Fibroblast of the aortic adventitia (primary cell): ENCODE data around the gene JAML. TPM values are rescaled to one million over a fixed set of nuclear protein-coding genes. Genes with fewer than 3 reads are reported as not detected.

Experiments used
- DNase-seq: peaks from one replicate; pipeline ENCODE4 v3.0.0-alpha.2; 2010; ENCODE audit warnings: low read depth
- H3K4me3 ChIP-seq: 2 replicates; pipeline ENCODE4 v1.5.1; 2011; ENCODE audit warnings: low read depth, mild to moderate bottlenecking, control low read depth, low read length, moderate library complexity
- CTCF ChIP-seq: IDR thresholded peaks from 2 replicates; pipeline ENCODE4 v1.5.1; 2011; ENCODE audit warnings: mild to moderate bottlenecking, low read length, control low read depth, inconsistent platforms; ENCODE audit not compliant: insufficient read depth
- total RNA-seq: library from RNA; depleted of rRNA; stranded (reverse); fragments of >200 nt; gene quantifications from 2 replicates; pipeline ENCODE4 v1.2.3, GENCODE V29; 2012; ENCODE audit warnings: low replicate concordance

The JAML gene
- total RNA-seq, 1 donor, result not detected

DNA sequence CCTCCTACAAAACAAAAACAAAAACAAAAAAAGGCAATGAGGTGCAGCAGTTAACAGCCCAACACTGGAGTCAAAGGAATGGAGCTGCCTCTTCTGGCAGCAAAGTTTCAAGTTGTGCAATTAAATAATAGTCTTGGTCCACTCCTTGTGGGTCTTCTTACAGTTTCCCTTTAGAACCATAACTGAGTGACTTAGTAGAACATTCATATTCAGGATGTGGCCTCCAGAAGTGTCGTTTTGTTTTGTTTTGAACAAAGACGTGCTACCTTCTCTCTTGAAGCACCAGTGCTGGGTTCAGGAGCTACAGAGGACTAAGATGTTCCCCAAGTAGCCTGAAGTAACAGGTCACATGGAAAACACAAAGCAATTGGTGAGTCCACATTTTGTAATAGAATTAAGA, 2.0 kb upstream of the JAML start:
- no peak for TF ChIP-seq CTCF
- no peak overlapping the region for H3K4me3 ChIP-seq
- DNase-seq, result no peak

GRCh38 chr11:118226296-118226695, 1.5 kb upstream of the JAML start:
- TF ChIP-seq CTCF, result no peak
- H3K4me3 ChIP-seq, result no peak overlapping the region
- DNase-seq, result peak; percentile 4

DNA sequence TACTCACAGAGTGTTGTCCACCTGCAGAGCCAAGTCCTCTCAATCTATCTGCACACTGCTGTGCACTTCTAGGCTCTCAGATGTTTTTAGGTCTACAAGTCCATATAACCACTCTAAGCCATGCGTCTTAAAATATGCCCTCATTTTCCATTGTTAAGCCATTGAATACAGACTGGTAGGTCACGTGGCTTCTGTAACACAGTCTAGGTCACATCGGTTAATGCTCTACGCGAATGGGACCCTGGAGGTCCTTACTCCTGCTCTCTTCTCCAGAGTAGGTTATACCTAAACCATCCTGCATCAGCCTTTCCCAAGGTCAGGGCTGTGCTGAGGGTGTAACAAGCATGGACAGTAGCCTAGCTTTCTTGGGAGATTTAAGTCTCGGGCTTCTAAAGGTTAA, 819 bp downstream of the JAML start:
- TF ChIP-seq CTCF, result no peak
- no peak overlapping the region for H3K4me3 ChIP-seq
- DNase-seq, result no peak

DNA sequence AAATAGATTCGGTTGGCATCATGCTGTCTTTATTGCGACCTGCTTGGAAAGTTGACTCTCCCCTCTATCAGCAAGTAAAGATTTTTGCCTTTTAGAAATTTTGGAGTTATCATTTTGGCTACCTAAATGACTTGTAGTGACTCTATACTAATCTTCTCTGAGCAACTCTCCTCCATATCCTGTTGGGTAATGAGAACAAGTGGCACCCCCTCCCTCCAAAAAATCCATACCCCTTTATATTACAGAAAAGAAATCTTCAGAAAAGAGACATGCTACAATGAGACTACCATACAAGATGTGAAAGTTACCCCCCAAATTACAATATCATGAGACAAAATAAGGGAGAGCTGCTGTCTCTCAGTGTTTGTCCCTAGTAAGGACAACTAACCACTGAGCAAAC, 1.2 kb downstream of the JAML start:
- no peak overlapping the region for H3K4me3 ChIP-seq
- no peak for TF ChIP-seq CTCF
- DNase-seq, result no peak

DNA sequence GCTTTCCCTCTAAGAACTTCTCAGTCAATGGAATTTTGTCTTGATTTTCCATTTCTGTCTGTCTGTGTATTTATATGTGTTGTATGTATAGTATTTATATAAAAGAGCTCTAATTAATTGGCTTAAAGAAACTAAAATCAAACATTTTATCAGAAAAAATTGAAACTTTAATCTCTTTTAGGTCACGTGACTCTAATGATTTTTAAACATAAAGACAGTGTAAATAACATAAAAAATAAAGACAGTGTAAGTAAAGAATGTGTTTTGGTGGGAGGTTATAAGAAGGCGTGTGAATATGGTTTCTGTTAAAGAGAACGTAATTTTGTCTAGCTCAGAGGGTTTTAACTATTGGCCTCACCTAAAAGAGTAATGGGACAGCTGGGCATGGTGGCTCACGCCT, 2.4 kb downstream of the JAML start:
- H3K4me3 ChIP-seq, result no peak overlapping the region
- no peak for DNase-seq
- no peak for TF ChIP-seq CTCF

GRCh38 chr11:118221419-118221818, 3.4 kb downstream of the JAML start:
- no peak for TF ChIP-seq CTCF
- no peak overlapping the region for H3K4me3 ChIP-seq
- DNase-seq, result no peak

GRCh38 chr11:118219732-118220131, 5.1 kb downstream of the JAML start:
- TF ChIP-seq CTCF, result no peak
- no peak for DNase-seq
- no peak overlapping the region for H3K4me3 ChIP-seq
